GM12873 (cell line): ENCODE results near the gene SERPINB8.
A peak's percentile ranks its signal among the peaks of the same experiment; 100 is the strongest.

Experiments
- TF ChIP-seq, protein P1 (sequence below): IDR thresholded peaks from 2 replicates; pipeline ENCODE4 v1.5.1; 2012; ENCODE audit warnings: low read depth, mild to moderate bottlenecking, moderate library complexity, low read length, control low read depth; ENCODE audit not compliant: insufficient read depth; ENCODE audit errors: missing control alignments

SERPINB8 gene

GRCh38 chr18:63940008-63940407 is 29.9 kb upstream of the SERPINB8 start:
- TF ChIP-seq, protein P1, sequence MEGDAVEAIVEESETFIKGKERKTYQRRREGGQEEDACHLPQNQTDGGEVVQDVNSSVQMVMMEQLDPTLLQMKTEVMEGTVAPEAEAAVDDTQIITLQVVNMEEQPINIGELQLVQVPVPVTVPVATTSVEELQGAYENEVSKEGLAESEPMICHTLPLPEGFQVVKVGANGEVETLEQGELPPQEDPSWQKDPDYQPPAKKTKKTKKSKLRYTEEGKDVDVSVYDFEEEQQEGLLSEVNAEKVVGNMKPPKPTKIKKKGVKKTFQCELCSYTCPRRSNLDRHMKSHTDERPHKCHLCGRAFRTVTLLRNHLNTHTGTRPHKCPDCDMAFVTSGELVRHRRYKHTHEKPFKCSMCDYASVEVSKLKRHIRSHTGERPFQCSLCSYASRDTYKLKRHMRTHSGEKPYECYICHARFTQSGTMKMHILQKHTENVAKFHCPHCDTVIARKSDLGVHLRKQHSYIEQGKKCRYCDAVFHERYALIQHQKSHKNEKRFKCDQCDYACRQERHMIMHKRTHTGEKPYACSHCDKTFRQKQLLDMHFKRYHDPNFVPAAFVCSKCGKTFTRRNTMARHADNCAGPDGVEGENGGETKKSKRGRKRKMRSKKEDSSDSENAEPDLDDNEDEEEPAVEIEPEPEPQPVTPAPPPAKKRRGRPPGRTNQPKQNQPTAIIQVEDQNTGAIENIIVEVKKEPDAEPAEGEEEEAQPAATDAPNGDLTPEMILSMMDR: no peak

- TF ChIP-seq, protein P1: no peak
Observed at GRCh38 chr18:63947051-63947790, 22.7 kb upstream of the SERPINB8 start.

GRCh38 chr18:63949068-63949737 is 20.7 kb upstream of the SERPINB8 start, which contains the start of gene HMSD:
Gene HMSD, plus strand, starts transcription at chr18:63949301. Its CDS starts 4,155 bp downstream, at chr18:63953456.
- TF ChIP-seq, protein P1: peak; percentile 62

DNA sequence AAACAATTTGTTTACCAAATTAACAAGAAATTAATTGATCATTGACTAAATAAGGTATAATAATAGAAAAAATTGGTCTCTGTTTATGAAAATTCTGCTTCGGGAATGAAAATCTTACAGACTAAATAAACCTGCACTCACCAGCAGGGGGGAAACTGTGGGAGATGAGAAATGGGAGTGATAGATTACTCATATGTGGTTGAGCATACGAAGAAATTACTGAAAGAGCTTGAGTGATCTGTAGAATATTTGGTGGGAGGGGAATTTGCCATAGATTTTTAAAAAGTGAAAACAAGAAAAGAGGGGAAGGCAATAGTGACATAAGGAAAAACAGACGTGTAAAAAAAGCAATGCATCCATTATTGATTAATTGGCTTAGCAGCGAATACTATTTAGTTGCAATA is 18.6 kb upstream of the SERPINB8 start:
- TF ChIP-seq, protein P1: peak; percentile 48

GRCh38 chr18:63953811-63954210 is 16.1 kb upstream of the SERPINB8 start:
- TF ChIP-seq, protein P1: no peak

- TF ChIP-seq, protein P1: no peak
Observed at GRCh38 chr18:63956755-63957154, 13.1 kb upstream of the SERPINB8 start.

- TF ChIP-seq, protein P1: no peak
Observed at GRCh38 chr18:63960891-63961290, 9.0 kb upstream of the SERPINB8 start.
